WTC11 (cell line): ENCODE measurements around the gene SLC35D1. TPM values are rescaled to one million over a fixed set of nuclear protein-coding genes. Genes with fewer than 3 reads are reported as not detected.

Source experiments
- ATAC-seq: fragments of 200-7000 bp; cut with Tn5 transposase; 2 replicates; pipeline ENCODE4 v1.10.0; 2021; ENCODE audit warnings: mild to moderate bottlenecking, moderate library complexity
- CTCF ChIA-PET: fragments of 300-600 bp; sonication (Branson Sonifier 250); formaldehyde crosslinking; loops from one replicate; lab custom pipeline; 2021; ENCODE audit warnings: antibody characterized with exemption; lab: Charles Lee
- POLR2A ChIA-PET: fragments of 350-600 bp; sonication (Branson Sonifier 250); formaldehyde crosslinking; loops from one replicate; lab custom pipeline; 2021; ENCODE audit warnings: antibody characterized with exemption; lab: Charles Lee
- DNase-seq: peaks from one replicate; pipeline ENCODE4 v3.0.0; 2021; ENCODE audit warnings: low spot score
- H3K27ac Mint-ChIP-seq: 2 replicates; pipeline ENCODE4 v1.8.0; 2021; ENCODE audit warnings: mixed read lengths
- H3K27me3 Mint-ChIP-seq: 2 replicates; pipeline ENCODE4 v1.8.0; 2021; ENCODE audit warnings: low read depth, mild to moderate bottlenecking, moderate library complexity, mixed read lengths
- H3K36me3 Mint-ChIP-seq: 2 replicates; pipeline ENCODE4 v1.8.0; 2021; ENCODE audit warnings: mixed read lengths
- H3K4me1 Mint-ChIP-seq: 2 replicates; pipeline ENCODE4 v1.8.0; 2022; ENCODE audit warnings: mixed read lengths
- H3K4me3 Mint-ChIP-seq: 2 replicates; pipeline ENCODE4 v1.8.0; 2021; ENCODE audit warnings: mild to moderate bottlenecking, moderate library complexity, mixed read lengths
- H3K9me3 Mint-ChIP-seq: 2 replicates; pipeline ENCODE4 v1.8.0; 2021; ENCODE audit warnings: mixed read lengths
- AFF4 ChIP-seq: sonication (generic); formaldehyde crosslinking; IDR thresholded peaks from 2 replicates; pipeline ENCODE4 v1.8.1; 2023; ENCODE audit warnings: mild to moderate bottlenecking, missing genetic modification reagents, borderline replicate concordance
- CBFB ChIP-seq: sonication (generic); formaldehyde crosslinking; IDR thresholded peaks from 2 replicates; pipeline ENCODE4 v1.8.1; 2022; ENCODE audit warnings: mild to moderate bottlenecking, low read depth, missing genetic modification reagents
- CREB1 ChIP-seq: sonication (generic); formaldehyde crosslinking; IDR thresholded peaks from 2 replicates; pipeline ENCODE4 v1.8.0; 2023; ENCODE audit warnings: mild to moderate bottlenecking, missing genetic modification reagents
- CTCF ChIP-seq: fragments of 200-600 bp; IDR thresholded peaks from 2 replicates; pipeline ENCODE4 v1.8.0; 2022; ENCODE audit warnings: antibody characterized with exemption
- FOXP1 ChIP-seq: sonication (generic); formaldehyde crosslinking; IDR thresholded peaks from 2 replicates; pipeline ENCODE4 v1.8.0; 2022; ENCODE audit warnings: missing genetic modification reagents, mild to moderate bottlenecking, moderate library complexity, borderline replicate concordance
- GRHL2 ChIP-seq: fragments of 250-450 bp; sonication (Bioruptor Pico); IDR thresholded peaks from 2 replicates; pipeline ENCODE4 v1.8.0; 2022; ENCODE audit warnings: mild to moderate bottlenecking, moderate library complexity; ENCODE audit not compliant: insufficient replicate concordance, severe bottlenecking
- HMGXB4 ChIP-seq: sonication (generic); formaldehyde crosslinking; IDR thresholded peaks from 2 replicates; pipeline ENCODE4 v1.8.1; 2023; ENCODE audit warnings: mild to moderate bottlenecking, moderate library complexity, missing genetic modification reagents
- NFE2L1 ChIP-seq: sonication (generic); formaldehyde crosslinking; IDR thresholded peaks from 2 replicates; pipeline ENCODE4 v1.8.1; 2023; ENCODE audit warnings: missing genetic modification reagents
- NR2C2 ChIP-seq: sonication (generic); formaldehyde crosslinking; IDR thresholded peaks from 2 replicates; pipeline ENCODE4 v1.8.0; 2022; ENCODE audit warnings: mild to moderate bottlenecking, missing genetic modification reagents
- PRDM15 ChIP-seq: sonication (generic); formaldehyde crosslinking; IDR thresholded peaks from 2 replicates; pipeline ENCODE4 v1.8.0; 2022; ENCODE audit warnings: missing genetic modification reagents
- RELA ChIP-seq: sonication (generic); formaldehyde crosslinking; IDR thresholded peaks from 2 replicates; pipeline ENCODE4 v1.8.1; 2022; ENCODE audit warnings: missing genetic modification reagents, mild to moderate bottlenecking, borderline replicate concordance
- SMAD3 ChIP-seq: sonication (generic); formaldehyde crosslinking; IDR thresholded peaks from 2 replicates; pipeline ENCODE4 v1.8.0; 2022; ENCODE audit warnings: missing genetic modification reagents, mild to moderate bottlenecking, borderline replicate concordance
- SMAD4 ChIP-seq: sonication (generic); formaldehyde crosslinking; IDR thresholded peaks from 2 replicates; pipeline ENCODE4 v1.8.0; 2022; ENCODE audit warnings: mild to moderate bottlenecking, missing genetic modification reagents
- SP1 ChIP-seq: sonication (generic); formaldehyde crosslinking; conservative IDR thresholded peaks from 2 replicates; pipeline ENCODE4 v1.8.1; 2022; ENCODE audit warnings: missing genetic modification reagents
- TP53 ChIP-seq: sonication (generic); formaldehyde crosslinking; IDR thresholded peaks from 2 replicates; pipeline ENCODE4 v1.8.1; 2023; ENCODE audit warnings: mild to moderate bottlenecking, missing genetic modification reagents
- ZNF138 ChIP-seq: sonication (generic); formaldehyde crosslinking; conservative IDR thresholded peaks from 2 replicates; pipeline ENCODE4 v1.8.1; 2022; ENCODE audit warnings: mild to moderate bottlenecking, moderate library complexity, missing genetic modification reagents
- ZNF425 ChIP-seq: fragments of 250-450 bp; sonication (Bioruptor Pico); conservative IDR thresholded peaks from 2 replicates; pipeline ENCODE4 v1.9.0; 2021; ENCODE audit warnings: mild to moderate bottlenecking
- ZNF671 ChIP-seq: fragments of 250-450 bp; sonication (Bioruptor Pico); IDR thresholded peaks from 2 replicates; pipeline ENCODE4 v1.8.0; 2021; ENCODE audit warnings: mild to moderate bottlenecking
- ZSCAN18 ChIP-seq: fragments of 250-450 bp; sonication (Bioruptor Pico); IDR thresholded peaks from 2 replicates; pipeline ENCODE4 v2.1.2; 2022; ENCODE audit warnings: mild to moderate bottlenecking, moderate library complexity
- total RNA-seq: library from RNA; stranded (reverse); gene quantifications from 3 replicates; pipeline ENCODE4 v1.2.3, GENCODE V29; 2021

Gene SLC35D1
- total RNA-seq, 1 experiment from 2014 or later = 2.4 TPM

- no peak for ATAC-seq
- CTCF ChIA-PET = no interaction called here
Measured at GRCh38 chr1:67031121-67031858, 22.7 kb downstream of the SLC35D1 start.

GRCh38 chr1:67029472-67029871 lies 24.5 kb downstream of the SLC35D1 start:
- Mint-ChIP-seq H3K4me1 (no peaks in the 10 kb centered on the region), H3K27ac (no peak overlapping the region), H3K9me3 (peaks cover 13% of the 10 kb centered on the region), H3K4me3 (no peak overlapping the region), H3K27me3 (no peaks in the 10 kb centered on the region), H3K36me3 (peaks cover 2% of the 10 kb centered on the region; the same call in 1 of the 2 replicates)
- ChIA-PET POLR2A (no interaction called here), CTCF (no interaction called here)
- DNase-seq (no peak), ATAC-seq (no peak)
- TF ChIP-seq SMAD3 (no peak), CBFB (CRISPR knock-in tag) (no peak), AFF4 (CRISPR knock-in tag) (no peak), HMGXB4 (no peak), NFE2L1 (CRISPR knock-in tag) (no peak), ZNF671 (CRISPR knock-in tag) (no peak), SMAD4 (no peak), FOXP1 (CRISPR knock-in tag) (no peak), NR2C2 (no peak), SP1 (CRISPR knock-in tag) (no peak), TP53 (CRISPR knock-in tag) (no peak), CREB1 (CRISPR knock-in tag) (no peak), PRDM15 (no peak), CTCF (no peak), RELA (no peak), ZNF425 (CRISPR knock-in tag) (no peak)

More at GRCh38 chr1:67031121-67031858, 22.7 kb downstream of the SLC35D1 start:
- H3K9me3 Mint-ChIP-seq = peaks cover 17% of the 10 kb centered on the region
- POLR2A ChIA-PET = no interaction called here
- no peak for DNase-seq
- no peaks in the 10 kb centered on the region for H3K4me1 Mint-ChIP-seq
- H3K4me3 Mint-ChIP-seq = no peak overlapping the region
- H3K27me3 Mint-ChIP-seq = no peaks in the 10 kb centered on the region
- no peak for TF ChIP-seq ZNF138
- no peak for TF ChIP-seq SP1 (CRISPR knock-in tag)
- TF ChIP-seq ZSCAN18 (CRISPR knock-in tag) = no peak
- TF ChIP-seq GRHL2 (CRISPR knock-in tag) = no peak
- peaks cover 12% of the 10 kb centered on the region for H3K36me3 Mint-ChIP-seq
- peak overlapping the region; percentile 11; the same call in 1 of the 2 replicates for H3K27ac Mint-ChIP-seq
